GM12874 (cell line): ENCODE results near the gene CHRM4.
A peak's percentile ranks its signal among the peaks of the same experiment; 100 is the strongest.

Source experiments
- TF ChIP-seq, protein P1 (sequence below): IDR thresholded peaks from 2 replicates; pipeline ENCODE4 v1.5.1; 2011; ENCODE audit warnings: low read depth, mild to moderate bottlenecking, control low read depth, low read length, moderate library complexity; ENCODE audit not compliant: insufficient read depth

Gene CHRM4

DNA sequence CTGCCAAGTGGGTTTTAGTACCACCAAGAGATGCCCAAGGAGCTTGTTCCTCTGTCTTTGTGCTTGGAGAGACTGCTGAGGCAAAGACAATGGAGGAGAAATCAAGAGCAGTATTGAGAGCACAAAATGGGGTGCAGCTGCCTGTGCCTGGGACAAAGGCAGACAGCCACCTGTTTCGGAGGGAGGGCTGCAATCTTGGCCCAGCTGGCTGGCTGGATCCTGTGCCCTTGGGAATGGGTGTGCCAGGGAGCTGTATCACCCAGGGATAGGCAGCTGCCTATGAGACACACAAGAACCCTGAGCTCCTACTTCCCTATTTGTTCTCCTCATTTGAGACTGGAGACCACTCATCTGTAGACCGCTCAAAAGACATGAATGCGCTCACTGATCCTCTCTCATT is 23.3 kb upstream of the CHRM4 start:
- TF ChIP-seq, protein P1, sequence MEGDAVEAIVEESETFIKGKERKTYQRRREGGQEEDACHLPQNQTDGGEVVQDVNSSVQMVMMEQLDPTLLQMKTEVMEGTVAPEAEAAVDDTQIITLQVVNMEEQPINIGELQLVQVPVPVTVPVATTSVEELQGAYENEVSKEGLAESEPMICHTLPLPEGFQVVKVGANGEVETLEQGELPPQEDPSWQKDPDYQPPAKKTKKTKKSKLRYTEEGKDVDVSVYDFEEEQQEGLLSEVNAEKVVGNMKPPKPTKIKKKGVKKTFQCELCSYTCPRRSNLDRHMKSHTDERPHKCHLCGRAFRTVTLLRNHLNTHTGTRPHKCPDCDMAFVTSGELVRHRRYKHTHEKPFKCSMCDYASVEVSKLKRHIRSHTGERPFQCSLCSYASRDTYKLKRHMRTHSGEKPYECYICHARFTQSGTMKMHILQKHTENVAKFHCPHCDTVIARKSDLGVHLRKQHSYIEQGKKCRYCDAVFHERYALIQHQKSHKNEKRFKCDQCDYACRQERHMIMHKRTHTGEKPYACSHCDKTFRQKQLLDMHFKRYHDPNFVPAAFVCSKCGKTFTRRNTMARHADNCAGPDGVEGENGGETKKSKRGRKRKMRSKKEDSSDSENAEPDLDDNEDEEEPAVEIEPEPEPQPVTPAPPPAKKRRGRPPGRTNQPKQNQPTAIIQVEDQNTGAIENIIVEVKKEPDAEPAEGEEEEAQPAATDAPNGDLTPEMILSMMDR: no peak

DNA sequence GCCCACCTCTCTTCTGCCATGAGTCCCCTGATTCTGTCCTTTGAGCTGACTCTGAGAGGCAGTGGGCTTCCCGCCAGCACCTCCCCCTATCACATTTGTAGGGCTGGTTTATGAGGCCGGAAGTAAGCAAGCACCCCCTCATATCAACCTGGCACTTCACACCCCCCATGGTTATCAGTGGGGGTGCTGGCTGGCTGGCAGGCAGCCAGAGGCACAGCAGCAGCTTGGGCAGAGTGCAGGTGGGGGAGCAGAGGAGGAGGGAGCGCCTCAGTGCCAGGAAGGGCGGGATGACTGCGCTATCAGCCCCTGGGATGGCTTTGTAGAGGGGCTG is 22.9 kb upstream of the CHRM4 start:
- TF ChIP-seq, protein P1: no peak

DNA sequence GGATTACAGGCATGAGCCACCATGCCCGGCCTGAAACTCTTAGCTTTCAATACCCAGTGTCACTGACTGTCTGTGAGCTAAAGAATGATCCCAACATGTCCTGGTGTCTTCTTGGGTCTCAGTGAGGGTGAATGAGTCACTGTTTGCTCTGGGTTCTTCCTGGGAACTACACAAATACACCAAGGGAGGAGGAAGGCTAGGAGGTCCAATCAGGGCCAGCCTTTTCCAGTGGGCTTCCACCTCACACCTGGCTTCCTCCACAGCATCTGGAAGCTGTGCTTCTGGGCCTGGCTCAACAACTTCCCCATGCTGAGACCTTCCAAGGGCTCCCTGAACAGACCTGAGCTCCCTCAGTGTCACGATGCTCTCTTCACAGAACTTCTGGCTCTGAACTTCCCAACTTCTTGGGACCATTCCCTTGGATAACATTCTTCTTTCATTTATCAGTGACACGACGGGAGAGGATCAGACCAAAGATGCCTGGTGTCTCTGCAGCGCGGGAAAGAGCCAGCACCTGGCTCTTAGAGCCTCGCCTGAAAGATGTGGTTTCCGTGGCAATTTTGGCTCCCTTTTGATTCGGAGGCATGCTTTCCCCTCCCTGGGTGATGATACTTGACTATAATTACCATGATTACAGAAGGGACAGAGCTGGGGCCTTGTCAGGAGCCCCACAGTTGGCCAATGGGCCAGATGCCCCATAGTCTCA is 22.3 kb upstream of the CHRM4 start:
- TF ChIP-seq, protein P1: no peak

DNA sequence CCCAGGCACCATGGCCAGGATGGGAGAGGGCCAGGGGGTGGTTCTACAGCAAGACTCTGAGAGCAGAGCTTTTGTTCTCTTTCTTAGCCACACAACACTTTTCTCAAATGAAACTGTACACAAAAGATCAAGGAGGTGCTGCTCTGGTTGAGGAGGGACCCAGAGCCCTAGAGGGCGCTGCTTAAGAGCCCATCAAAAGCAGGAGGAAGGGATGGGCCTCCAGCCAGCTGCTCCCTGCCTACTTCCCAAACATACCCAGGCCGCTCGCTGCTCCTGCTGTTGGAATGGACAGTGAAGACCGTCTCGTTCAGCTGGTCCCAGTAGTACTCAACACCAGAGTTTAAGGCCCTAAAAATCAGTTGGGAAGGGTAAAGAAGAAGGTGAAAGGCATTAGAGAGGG is 18.4 kb upstream of the CHRM4 start:
- TF ChIP-seq, protein P1: peak; percentile 20; the same call in 1 of the 2 replicates

DNA sequence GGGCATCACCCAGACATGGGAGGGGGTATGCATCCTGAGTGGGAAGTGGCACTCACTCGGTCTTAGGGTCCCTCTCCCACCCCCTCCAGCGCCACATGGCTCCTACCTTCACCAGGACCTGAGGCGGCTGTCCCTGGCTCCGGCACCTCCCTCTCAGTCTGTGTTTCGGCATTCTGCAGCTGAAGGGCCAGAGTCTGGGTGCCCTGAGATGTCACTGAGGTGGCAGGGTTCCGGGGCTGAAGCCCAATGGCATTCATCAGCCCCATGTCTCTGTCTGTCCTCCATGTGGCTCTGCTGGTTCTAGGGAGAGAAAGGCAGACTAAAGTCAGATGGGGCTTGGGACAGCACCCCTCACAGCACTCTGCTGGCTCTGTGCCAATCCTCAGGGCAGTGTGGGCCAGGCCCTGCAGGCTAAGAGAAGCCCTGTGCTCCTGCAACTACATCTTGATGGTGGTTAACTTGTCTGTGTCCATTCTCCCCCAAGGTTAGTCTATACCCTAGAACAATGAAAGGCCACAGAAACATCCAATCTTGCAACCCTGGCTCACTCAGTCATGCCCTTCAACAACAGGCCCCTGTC is 16.9 kb upstream of the CHRM4 start:
- TF ChIP-seq, protein P1: no peak

DNA sequence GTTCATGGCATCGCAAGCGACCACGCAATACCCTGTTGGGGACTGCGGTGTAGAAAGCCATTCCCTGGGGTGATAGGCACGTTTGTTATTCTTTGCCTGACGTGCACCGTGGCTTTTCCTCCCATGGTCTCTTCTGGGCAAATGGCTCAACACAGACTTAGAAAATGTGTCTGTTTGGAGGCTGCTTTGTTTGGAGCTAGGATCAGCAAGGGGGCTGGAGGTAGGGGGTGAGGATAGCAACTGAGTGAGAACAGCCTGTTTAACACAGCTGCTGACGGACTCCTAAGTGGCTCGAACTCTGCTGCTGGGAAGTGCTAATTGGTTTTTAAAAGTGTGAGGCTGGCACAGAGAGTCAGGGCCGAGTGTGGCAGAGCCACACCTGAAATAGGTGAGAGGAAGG is 16.1 kb upstream of the CHRM4 start:
- TF ChIP-seq, protein P1: no peak

DNA sequence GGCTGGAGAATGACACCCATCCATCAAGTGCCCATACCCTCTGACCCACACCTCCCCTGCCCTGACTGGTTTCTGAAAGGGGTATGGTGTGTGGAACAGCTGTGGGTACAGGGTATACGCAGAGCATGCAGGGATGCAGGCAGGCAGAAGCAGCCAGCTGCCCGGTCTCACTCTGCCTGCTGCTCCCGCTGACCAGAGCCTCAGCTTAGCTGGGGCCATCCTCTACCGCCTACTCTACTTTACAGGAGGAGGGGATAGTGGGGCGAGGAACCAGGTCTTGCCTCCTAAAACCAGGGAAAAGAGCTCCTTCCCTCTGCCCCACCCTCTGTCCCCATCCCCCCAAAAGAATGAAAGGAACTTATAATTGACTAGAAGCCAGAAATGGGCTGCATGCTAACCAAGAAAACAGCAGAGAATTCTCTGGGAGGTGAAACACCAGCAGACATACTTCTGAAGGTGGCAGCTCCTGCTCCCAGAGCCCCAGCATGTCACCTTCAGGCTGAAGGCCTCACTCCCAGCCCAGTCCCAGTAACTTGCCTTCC is 13.0 kb upstream of the CHRM4 start:
- TF ChIP-seq, protein P1: no peak
